GM12864 (cell line): Measurements from ENCODE around the gene CECR2.
"Not testable (repeated sequence)": the region's sequence is repeated elsewhere in the genome, so short reads cannot be mapped to it uniquely, and the experiment has no call there.

Experiments used
- DNase-seq: peaks from one replicate; pipeline ENCODE4 v3.0.0-alpha.2; 2011; ENCODE audit warnings: low read depth
- H3K4me3 ChIP-seq: 2 replicates; pipeline ENCODE4 v1.5.1; 2011; ENCODE audit warnings: mild to moderate bottlenecking, low read depth, low read length, control low read depth
- TF ChIP-seq, protein P1 (sequence below): IDR thresholded peaks from 2 replicates; pipeline ENCODE4 v1.5.1; 2011; ENCODE audit warnings: low read depth, mild to moderate bottlenecking, moderate library complexity, low read length, control low read depth, inconsistent platforms; ENCODE audit errors: missing control alignments

The CECR2 gene

DNA sequence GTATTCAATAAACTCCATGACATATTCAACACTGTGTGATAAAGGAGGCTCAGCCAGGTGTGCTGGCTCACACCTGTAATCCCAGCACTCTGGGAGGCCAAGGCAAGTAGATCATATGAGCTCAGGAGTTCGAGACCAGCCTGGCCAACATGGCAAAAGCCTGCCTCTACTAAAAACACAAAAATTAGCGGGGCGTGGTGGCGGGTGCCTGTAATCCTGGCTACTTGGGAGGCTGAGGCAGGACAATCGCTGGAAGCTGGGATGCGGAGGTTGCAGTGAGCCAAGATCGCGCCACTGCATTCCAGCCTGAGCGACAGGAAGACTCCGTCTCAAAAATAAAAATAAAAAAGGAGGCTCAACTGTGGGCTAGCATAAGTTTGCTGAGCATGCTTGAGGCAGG lies 189.9 kb downstream of the CECR2 start:
- DNase-seq: no peak
- TF ChIP-seq, protein P1, sequence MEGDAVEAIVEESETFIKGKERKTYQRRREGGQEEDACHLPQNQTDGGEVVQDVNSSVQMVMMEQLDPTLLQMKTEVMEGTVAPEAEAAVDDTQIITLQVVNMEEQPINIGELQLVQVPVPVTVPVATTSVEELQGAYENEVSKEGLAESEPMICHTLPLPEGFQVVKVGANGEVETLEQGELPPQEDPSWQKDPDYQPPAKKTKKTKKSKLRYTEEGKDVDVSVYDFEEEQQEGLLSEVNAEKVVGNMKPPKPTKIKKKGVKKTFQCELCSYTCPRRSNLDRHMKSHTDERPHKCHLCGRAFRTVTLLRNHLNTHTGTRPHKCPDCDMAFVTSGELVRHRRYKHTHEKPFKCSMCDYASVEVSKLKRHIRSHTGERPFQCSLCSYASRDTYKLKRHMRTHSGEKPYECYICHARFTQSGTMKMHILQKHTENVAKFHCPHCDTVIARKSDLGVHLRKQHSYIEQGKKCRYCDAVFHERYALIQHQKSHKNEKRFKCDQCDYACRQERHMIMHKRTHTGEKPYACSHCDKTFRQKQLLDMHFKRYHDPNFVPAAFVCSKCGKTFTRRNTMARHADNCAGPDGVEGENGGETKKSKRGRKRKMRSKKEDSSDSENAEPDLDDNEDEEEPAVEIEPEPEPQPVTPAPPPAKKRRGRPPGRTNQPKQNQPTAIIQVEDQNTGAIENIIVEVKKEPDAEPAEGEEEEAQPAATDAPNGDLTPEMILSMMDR: no peak
- no peak overlapping the region for H3K4me3 ChIP-seq

DNA sequence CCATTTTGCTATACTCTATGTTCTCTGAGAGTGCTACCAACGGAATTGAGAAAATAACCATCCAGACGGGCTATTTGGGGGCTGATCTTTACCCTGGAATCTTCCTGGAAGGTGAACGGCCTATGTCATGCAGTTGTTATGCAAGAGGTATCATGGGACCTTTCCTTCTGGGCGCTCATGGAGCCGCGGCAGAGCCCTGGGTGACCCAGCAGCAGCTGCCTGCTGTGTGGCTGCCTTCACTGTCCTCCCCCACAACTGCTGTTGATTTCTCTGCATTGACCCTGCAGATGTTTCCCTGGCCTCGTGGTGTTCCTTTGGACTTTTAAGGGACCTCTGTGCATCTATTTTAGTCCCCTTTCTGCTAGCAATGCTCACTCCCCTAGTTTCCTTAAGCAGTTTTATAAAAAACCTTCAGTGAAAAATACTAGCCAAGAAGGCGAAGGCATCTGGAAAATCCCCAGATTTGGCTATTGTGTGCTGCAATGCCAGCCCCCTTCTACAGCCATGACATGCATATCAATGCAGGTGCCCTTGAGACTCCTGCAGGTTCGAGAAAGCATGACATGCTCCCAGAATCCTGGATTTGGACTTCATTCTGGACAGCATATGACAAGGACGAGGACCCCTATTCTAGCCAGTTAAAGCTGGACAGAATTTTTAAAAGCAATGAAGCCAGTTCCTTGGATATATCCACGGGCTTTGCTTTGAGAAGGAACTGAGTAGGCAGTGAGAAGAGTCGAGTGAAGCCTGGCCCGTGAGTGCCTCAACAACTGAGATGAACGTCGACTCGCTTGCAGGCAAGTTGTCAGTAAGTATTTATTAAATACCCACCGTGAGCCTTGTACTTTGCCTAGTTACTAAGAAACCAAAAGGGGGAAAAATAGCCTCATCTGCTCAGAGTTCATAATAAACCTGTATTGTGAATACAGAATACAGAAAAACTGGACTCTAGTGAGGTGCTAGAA lies 193.9 kb downstream of the CECR2 start, which contains the start of gene SLC25A18:
Gene SLC25A18, plus strand, starts transcription at position 593 of the 965 bp plus-strand sequence. CDS start 16,447 bp downstream, outside the sequence.
- TF ChIP-seq, protein P1: no peak
- H3K4me3 ChIP-seq: no peak within 1 kb of the TSS
- no peak for DNase-seq

DNA sequence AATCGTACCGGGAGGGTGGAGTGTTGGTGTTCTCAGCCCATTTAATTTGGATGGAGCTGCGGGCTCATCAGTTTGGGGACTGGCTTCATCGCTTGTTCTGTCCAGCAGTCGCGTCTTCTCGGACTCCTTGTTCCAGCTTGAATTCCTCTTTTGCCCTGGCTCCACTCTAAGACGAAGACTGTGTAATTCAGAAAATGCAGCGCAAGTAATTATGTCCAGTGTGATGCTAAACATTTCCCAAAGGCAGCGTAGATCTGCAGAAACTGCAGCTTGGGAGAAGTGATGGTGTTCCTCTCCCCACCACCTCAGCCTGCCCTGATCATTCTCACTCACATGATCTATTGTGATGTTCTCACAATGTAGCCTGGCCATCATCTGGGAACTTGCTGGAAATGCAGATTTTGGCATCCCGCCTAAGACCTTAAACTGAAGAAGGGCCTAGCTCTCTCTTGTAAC lies 194.7 kb downstream of the CECR2 start:
- no peak overlapping the region for H3K4me3 ChIP-seq
- no peak for DNase-seq
- TF ChIP-seq, protein P1: no peak

DNA sequence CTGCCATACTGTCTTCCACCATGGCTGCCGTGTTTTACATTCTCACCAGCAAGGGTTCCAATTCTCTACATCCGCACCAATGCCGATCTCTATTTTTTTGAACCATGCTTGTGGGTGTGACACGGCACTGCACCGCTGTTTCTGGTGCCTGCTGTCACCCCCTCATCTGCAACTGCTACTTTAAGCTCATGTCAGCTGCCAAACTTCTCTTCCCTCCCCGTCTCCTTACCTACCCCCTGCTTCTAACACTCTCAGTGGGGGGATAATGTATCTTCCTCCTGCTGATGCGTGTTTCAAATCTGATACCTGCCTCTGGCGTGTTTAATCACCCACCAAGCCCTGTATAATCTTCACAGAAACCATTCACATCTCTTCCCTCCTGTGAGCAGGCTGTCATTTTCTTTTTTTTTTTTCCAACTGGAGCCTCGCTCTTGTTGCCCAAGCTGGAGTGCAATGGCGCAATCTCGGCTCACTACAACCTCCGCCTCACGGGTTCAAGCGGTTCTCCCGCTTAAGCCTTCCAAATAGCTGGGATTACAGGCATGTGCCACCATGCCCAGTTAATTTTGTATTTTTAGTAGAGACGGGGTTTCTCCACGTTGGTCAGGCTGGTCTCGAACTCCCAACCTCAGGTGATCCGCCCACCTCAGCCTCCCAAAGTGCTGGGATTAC lies 196.9 kb downstream of the CECR2 start:
- H3K4me3 ChIP-seq: not testable (repeated sequence)

DNA sequence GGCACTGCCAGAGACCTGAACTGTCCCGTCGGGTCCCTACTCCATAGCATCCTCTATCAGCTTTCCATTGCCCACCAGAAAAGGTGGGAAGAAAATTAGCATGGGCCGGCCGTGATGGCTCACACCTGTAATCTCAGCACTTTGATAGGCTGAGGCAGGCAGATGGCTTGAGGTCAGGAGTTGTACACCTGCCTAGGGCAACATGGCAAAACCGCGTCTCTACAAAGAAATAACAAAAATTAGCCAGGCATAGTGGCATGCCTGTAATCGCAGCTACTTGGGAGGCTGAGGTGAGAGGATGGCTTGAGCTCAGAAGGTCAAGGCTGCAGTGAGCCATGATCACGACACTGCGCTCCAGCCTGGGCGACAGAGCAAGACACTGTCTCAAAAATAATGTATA lies 197.5 kb downstream of the CECR2 start:
- TF ChIP-seq, protein P1: no peak
- no peak overlapping the region for H3K4me3 ChIP-seq
- DNase-seq: no peak

More for the DNA sequence above, 196.9 kb downstream of the CECR2 start:
- DNase-seq: not testable (repeated sequence)

DNA sequence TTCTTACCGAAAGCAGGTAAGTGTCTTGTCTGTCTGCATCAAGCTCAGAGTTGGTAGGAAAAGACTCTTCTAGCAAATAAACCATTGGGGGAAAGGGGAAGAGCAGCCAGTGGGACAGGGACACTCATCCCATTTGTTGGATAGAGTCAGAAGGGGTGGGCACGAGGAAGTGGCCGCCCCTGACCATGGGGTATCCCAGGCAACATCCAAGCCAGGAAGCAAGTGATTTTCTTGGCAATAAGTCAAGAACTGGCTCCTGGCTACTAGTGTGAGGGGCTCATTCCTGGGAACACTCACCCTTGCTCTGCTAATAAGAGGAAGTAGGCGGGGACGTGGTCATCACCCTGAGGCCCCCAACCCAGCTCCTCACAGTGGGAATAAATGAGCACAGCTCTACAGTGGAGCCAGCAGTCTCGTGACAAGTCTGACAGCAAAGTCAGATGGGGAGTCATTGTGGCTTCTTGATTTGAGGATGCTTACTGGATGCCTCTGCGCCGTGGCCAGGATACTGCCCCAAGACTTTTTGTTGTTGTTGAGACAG lies 200.8 kb downstream of the CECR2 start:
- no peak for DNase-seq
- TF ChIP-seq, protein P1: no peak
- no peak overlapping the region for H3K4me3 ChIP-seq
